DMS 273 (cell line): Measurements from ENCODE around the gene EPHA2.
"Not testable (repeated sequence)": the region's sequence is repeated elsewhere in the genome, so short reads cannot be mapped to it uniquely, and the experiment has no call there.

Source experiments
- DNase-seq: peaks from one replicate; lab custom pipeline; 2025; ENCODE audit not compliant: unreplicated experiment; lab: John Stamatoyannopoulos, UW

The EPHA2 gene

GRCh38 chr1:16155537-16156410 lies at the start of gene EPHA2:
TSS of gene EPHA2 (minus strand) at chr1:16156069. CDS start at chr1:16155932, 137 bp downstream.
- peak; percentile 86 for DNase-seq

GRCh38 chr1:16205334-16205671 lies 49.4 kb upstream of the EPHA2 start:
- DNase-seq: no peak

GRCh38 chr1:16204634-16205333 lies 48.9 kb upstream of the EPHA2 start:
- peak; percentile 53 for DNase-seq

- no peak for DNase-seq
These were observed 48.3 kb upstream of the EPHA2 start for GRCh38 chr1:16204216-16204615.

- DNase-seq: no peak
These were observed 47.7 kb upstream of the EPHA2 start for GRCh38 chr1:16203550-16203949.

- no peak for DNase-seq
These were observed 46.7 kb upstream of the EPHA2 start for GRCh38 chr1:16202281-16203210.

GRCh38 chr1:16199700-16200099 lies 43.8 kb upstream of the EPHA2 start:
- DNase-seq: no peak

GRCh38 chr1:16199157-16199501 lies 43.3 kb upstream of the EPHA2 start:
- DNase-seq: no peak

GRCh38 chr1:16198444-16199156 lies 42.7 kb upstream of the EPHA2 start:
- DNase-seq: no peak

GRCh38 chr1:16196874-16197273 lies 41.0 kb upstream of the EPHA2 start:
- DNase-seq: no peak

- not testable (repeated sequence) for DNase-seq
These were observed 40.3 kb upstream of the EPHA2 start for GRCh38 chr1:16196139-16196538.

GRCh38 chr1:16195518-16195905 lies 39.6 kb upstream of the EPHA2 start:
- DNase-seq: no peak

GRCh38 chr1:16191916-16192546 lies 36.2 kb upstream of the EPHA2 start:
- no peak for DNase-seq

- DNase-seq: no peak
These were observed 35.4 kb upstream of the EPHA2 start for GRCh38 chr1:16191309-16191708.

GRCh38 chr1:16189921-16190621 lies 34.2 kb upstream of the EPHA2 start:
- DNase-seq: peak; percentile 64

GRCh38 chr1:16189003-16189402 lies 33.1 kb upstream of the EPHA2 start:
- no peak for DNase-seq

- DNase-seq: peak; percentile 86
These were observed 32.0 kb upstream of the EPHA2 start for GRCh38 chr1:16187748-16188401.

- no peak for DNase-seq
These were observed 30.9 kb upstream of the EPHA2 start for GRCh38 chr1:16186655-16187235.
